GM06990 (cell line): ENCODE results near the gene HSD17B12.

Experiments used
- DNase-seq: peaks from one replicate; pipeline ENCODE4 v3.0.0-alpha.2; 2011; ENCODE audit not compliant: insufficient read length; ENCODE audit errors: extremely low read depth
- H3K27me3 ChIP-seq: replicated peaks from 2 replicates; pipeline ENCODE4 v1.6.0; 2011; ENCODE audit warnings: low read length; ENCODE audit not compliant: control insufficient read depth, insufficient read depth
- H3K36me3 ChIP-seq: 2 replicates; pipeline ENCODE4 v1.5.1; 2011; ENCODE audit warnings: low read length; ENCODE audit not compliant: control insufficient read depth, insufficient read depth
- H3K4me3 ChIP-seq: replicated peaks from 2 replicates; pipeline ENCODE4 v1.5.1; 2011; ENCODE audit warnings: low read depth, mild to moderate bottlenecking, control low read depth, low read length
- CTCF ChIP-seq: IDR thresholded peaks from 2 replicates; pipeline ENCODE4 v1.5.1; 2011; ENCODE audit warnings: low read length, control low read depth, mild to moderate bottlenecking, inconsistent platforms; ENCODE audit not compliant: insufficient read depth, poor library complexity, severe bottlenecking

HSD17B12 gene

GRCh38 chr11:43898574-43898973, 218.0 kb downstream of the HSD17B12 start:
- TF ChIP-seq CTCF: no peak
- H3K36me3 ChIP-seq: peaks cover 11% of the 10 kb centered on the region
- no peak for DNase-seq
- H3K27me3 ChIP-seq: no peaks in the 10 kb centered on the region
- no peak overlapping the region for H3K4me3 ChIP-seq

GRCh38 chr11:43899094-43899493, 218.6 kb downstream of the HSD17B12 start:
- Histone ChIP-seq H3K36me3 (peaks cover 11% of the 10 kb centered on the region), H3K4me3 (no peak overlapping the region), H3K27me3 (no peaks in the 10 kb centered on the region)
- no peak for TF ChIP-seq CTCF
- DNase-seq: no peak

DNA sequence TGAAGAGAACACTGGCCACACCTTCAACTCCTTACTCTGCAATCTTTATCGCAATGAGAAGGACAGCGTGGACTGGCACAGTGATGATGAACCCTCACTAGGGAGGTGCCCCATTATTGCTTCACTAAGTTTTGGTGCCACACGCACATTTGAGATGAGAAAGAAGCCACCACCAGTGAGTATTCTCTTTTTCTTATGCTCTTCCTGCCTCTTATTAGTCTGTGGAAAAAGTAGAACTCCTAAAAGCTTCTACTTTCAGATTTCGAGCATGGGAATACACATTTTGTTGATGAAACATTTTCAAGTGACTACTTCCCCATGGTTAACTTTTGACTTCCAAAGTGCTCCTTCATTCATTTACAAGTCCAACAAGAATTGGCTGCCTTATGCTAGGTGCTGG, 221.0 kb downstream of the HSD17B12 start:
- no peak for DNase-seq
- no peaks in the 10 kb centered on the region for H3K27me3 ChIP-seq
- no peak for TF ChIP-seq CTCF
- H3K36me3 ChIP-seq: peaks cover 11% of the 10 kb centered on the region
- no peak overlapping the region for H3K4me3 ChIP-seq

GRCh38 chr11:43903078-43903477, 222.5 kb downstream of the HSD17B12 start:
- TF ChIP-seq CTCF: no peak
- no peak overlapping the region for H3K4me3 ChIP-seq
- peaks cover 9% of the 10 kb centered on the region for H3K36me3 ChIP-seq
- DNase-seq: no peak
- no peaks in the 10 kb centered on the region for H3K27me3 ChIP-seq

DNA sequence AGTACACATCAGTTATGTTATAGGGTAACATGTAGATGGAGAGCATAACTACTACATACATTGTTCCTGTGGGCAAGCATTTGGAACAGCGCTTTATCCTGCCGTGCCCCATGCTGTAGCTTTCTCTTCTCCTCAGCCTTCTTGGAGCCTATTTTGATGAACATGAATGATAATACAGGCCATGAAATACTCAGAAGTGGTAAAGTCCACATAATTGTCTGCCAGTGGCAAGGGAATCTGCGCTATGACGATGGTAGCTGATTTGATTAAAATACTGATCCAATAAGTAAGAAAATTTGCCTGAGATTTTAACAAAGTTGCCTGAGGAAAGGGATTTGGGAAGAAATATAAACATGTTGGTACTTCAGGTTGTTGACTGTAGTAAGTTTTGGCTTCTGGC, 223.4 kb downstream of the HSD17B12 start:
- no peak for DNase-seq
- Histone ChIP-seq H3K36me3 (peaks cover 9% of the 10 kb centered on the region), H3K4me3 (no peak overlapping the region), H3K27me3 (no peaks in the 10 kb centered on the region)
- no peak for TF ChIP-seq CTCF

DNA sequence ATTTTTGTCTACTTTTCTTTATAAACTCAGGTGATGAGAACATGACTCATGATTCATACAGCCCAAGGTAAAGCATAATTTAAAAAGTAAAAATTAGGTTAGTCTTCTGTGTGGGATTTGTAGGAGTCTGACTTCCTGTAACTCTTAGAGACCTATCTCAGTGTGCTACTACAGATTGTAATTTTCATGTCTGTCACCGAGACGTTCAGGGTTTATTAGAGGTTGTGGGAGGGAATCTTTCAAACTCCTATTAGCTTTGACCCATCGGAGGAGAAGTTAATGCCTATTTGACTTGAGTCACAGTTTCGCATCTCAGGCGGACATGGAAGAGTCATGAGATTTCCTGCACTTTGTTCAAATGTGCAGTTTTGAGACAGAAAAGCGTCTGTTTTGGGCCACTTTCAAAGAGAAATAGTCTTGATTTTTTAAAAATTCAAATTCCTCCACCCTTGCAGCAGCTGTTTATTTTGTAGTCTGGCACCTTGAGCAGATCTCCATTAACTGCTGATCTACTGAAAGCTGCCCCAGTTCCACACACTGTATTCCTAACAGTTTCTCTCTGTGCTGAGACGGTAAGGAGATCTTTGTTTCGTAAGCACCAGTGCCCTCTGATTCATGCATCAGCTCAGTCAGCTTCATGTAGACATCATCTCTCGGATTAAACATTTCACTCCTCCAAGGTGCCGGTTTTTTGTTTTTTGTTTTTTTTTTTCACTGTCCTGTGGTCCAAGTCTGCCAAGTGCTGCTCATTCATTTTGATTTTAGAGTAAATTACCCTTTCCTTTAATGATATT, 224.4 kb downstream of the HSD17B12 start:
- Histone ChIP-seq H3K4me3 (no peak overlapping the region), H3K27me3 (no peaks in the 10 kb centered on the region), H3K36me3 (peaks cover 5% of the 10 kb centered on the region)
- TF ChIP-seq CTCF: no peak
- no peak for DNase-seq
